Measurements from ENCODE around the gene WDR81.

DNA sequence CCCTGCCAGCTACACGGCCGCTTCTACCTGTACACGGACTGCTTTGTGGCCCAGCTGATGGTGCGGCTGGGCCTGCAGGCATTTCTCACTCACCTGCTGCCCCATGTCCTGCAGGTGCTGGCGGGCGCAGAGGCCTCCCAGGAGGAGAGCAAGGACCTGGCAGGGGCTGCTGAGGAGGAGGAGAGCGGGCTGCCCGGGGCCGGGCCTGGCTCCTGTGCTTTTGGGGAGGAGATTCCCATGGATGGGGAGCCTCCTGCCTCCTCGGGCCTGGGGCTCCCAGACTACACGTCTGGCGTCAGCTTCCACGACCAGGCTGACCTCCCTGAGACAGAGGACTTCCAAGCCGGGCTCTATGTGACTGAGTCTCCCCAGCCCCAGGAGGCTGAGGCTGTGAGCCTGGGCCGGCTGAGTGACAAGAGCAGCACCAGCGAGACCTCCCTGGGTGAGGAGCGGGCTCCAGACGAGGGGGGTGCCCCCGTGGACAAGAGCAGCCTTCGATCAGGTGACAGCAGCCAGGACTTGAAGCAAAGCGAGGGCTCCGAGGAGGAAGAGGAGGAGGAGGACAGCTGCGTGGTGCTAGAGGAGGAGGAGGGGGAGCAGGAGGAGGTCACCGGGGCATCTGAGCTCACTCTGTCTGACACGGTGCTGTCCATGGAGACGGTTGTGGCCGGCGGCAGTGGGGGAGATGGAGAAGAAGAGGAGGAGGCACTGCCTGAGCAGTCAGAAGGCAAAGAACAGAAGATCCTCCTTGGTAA lies 3.5 kb downstream of the WDR81 start:
- TF ChIP-seq, protein P1, sequence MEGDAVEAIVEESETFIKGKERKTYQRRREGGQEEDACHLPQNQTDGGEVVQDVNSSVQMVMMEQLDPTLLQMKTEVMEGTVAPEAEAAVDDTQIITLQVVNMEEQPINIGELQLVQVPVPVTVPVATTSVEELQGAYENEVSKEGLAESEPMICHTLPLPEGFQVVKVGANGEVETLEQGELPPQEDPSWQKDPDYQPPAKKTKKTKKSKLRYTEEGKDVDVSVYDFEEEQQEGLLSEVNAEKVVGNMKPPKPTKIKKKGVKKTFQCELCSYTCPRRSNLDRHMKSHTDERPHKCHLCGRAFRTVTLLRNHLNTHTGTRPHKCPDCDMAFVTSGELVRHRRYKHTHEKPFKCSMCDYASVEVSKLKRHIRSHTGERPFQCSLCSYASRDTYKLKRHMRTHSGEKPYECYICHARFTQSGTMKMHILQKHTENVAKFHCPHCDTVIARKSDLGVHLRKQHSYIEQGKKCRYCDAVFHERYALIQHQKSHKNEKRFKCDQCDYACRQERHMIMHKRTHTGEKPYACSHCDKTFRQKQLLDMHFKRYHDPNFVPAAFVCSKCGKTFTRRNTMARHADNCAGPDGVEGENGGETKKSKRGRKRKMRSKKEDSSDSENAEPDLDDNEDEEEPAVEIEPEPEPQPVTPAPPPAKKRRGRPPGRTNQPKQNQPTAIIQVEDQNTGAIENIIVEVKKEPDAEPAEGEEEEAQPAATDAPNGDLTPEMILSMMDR (optimal IDR thresholded peaks at IDR 0.05 in 1 of 3, IDR thresholded peaks at IDR 0.05 in 1 of 3, conservative IDR thresholded peaks at IDR 0.05 in 1 of 3; ENCODE audit: extremely low read depth in 1 of 3, insufficient read depth in 2 of 3, low read length in 3 of 3) = no peak
- no peak for TF ChIP-seq EZH2 (IDR thresholded peaks at IDR 0.05; ENCODE audit: low read length)
